A549 (cell line): ENCODE data around the gene HS3ST6. TPM values are rescaled to one million over a fixed set of nuclear protein-coding genes. Genes with fewer than 3 reads are reported as not detected.

Experiments used
- ATAC-seq, 2 experiments: fragments of 200-7000 bp in 1 of 2; fragments of >200 bp in 1 of 2; cut with Nextera tagmentation in 1 of 2; cut with Tn5 transposase in 1 of 2; 3 replicates each; pipeline versions ENCODE4 v1.8.0 to v1.9.1; 2018 to 2020; ENCODE audit warnings: mild to moderate bottlenecking in 1 of 2, moderate library complexity in 1 of 2
- CTCF ChIA-PET: fragments of 300-600 bp; sonication (Branson Sonifier 250); formaldehyde crosslinking; extraction: SDS; loops from one replicate; lab custom pipeline; 2021; ENCODE audit warnings: antibody characterized with exemption, inconsistent platforms; lab: Yijun Ruan, JAX
- POLR2A ChIA-PET: fragments of 350-600 bp; formaldehyde crosslinking; extraction: SDS; loops from one replicate; lab custom pipeline; 2021; ENCODE audit warnings: antibody characterized with exemption, inconsistent platforms; lab: Yijun Ruan, JAX
- DNase-seq, 2 experiments: peaks; one replicate each; pipeline versions ENCODE4 v3.0.0 to v3.0.0-alpha.2; 2011 to 2016; ENCODE audit warnings: low read depth in 1 of 2, low spot score in 1 of 2
- FAIRE-seq: peaks from 2 replicates; lab custom pipeline; 2011; peaks lifted over from hg19 to GRCh38; lab: Jason Lieb, UNC
- H3K27ac ChIP-seq, 2 experiments: fragments of >200 bp; sonication (Bioruptor Twin); formaldehyde crosslinking; 3 replicates each; pipeline ENCODE4 v1.5.1; 2016 to 2017
- H3K4me1 ChIP-seq: fragments of >200 bp; sonication (Bioruptor Twin); formaldehyde crosslinking; 3 replicates; pipeline ENCODE4 v1.6.1; 2016
- H3K4me2 ChIP-seq: fragments of >200 bp; sonication (Bioruptor Twin); formaldehyde crosslinking; 3 replicates; pipeline ENCODE4 v1.6.1; 2016
- H3K4me3 ChIP-seq: fragments of >200 bp; sonication (Bioruptor Twin); formaldehyde crosslinking; 3 replicates; pipeline ENCODE4 v1.5.1; 2016
- H3K9me3 ChIP-seq: fragments of >200 bp; sonication (Bioruptor Twin); formaldehyde crosslinking; 3 replicates; pipeline ENCODE4 v1.6.1; 2016
- CBX8 ChIP-seq: fragments of 200-600 bp; sonication (generic); IDR thresholded peaks from 2 replicates; pipeline ENCODE4 v1.6.1; 2016
- CHD2 ChIP-seq: fragments of 150-350 bp; IDR thresholded peaks from 2 replicates; pipeline ENCODE4 v1.6.1; 2014; ENCODE audit warnings: low read length; ENCODE audit not compliant: partially characterized antibody
- EHMT2 ChIP-seq: fragments of 200-600 bp; sonication (generic); IDR thresholded peaks from 2 replicates; pipeline ENCODE4 v1.6.1; 2016; ENCODE audit warnings: antibody characterized with exemption, low read depth, mild to moderate bottlenecking, moderate library complexity
- HEYL ChIP-seq: fragments of 250-450 bp; sonication (Bioruptor Pico); IDR thresholded peaks from 2 replicates; pipeline ENCODE4 v1.8.0; 2021; ENCODE audit warnings: mild to moderate bottlenecking, moderate library complexity
- HOXB13 ChIP-seq: fragments of 250-450 bp; sonication (Bioruptor Pico); IDR thresholded peaks from 2 replicates; pipeline ENCODE4 v1.5.0; 2020; ENCODE audit warnings: low read depth, mild to moderate bottlenecking, moderate library complexity
- JUN ChIP-seq, 2 experiments: fragments of >200 bp; sonication (Bioruptor Twin); formaldehyde crosslinking; IDR thresholded peaks; 2 replicates in 1 of 2; 3 replicates in 1 of 2; pipeline ENCODE4 v1.6.1; 2016 to 2017
- JUNB ChIP-seq: fragments of >200 bp; sonication (Bioruptor Twin); formaldehyde crosslinking; IDR thresholded peaks from 2 replicates; pipeline ENCODE4 v1.6.1; 2016
- KDM1A ChIP-seq: fragments of 200-600 bp; sonication (generic); IDR thresholded peaks from 2 replicates; pipeline ENCODE4 v1.6.1; 2016; ENCODE audit warnings: low read depth, mild to moderate bottlenecking
- MAFK ChIP-seq: fragments of 450-650 bp; IDR thresholded peaks from 2 replicates; pipeline ENCODE4 v1.6.1; 2014; ENCODE audit not compliant: partially characterized antibody
- NPAS2 ChIP-seq: fragments of 250-450 bp; sonication (Bioruptor Pico); IDR thresholded peaks from 2 replicates; pipeline ENCODE4 v1.8.0; 2022; ENCODE audit warnings: mild to moderate bottlenecking, moderate library complexity, borderline replicate concordance
- RAD21 ChIP-seq, 2 experiments: fragments of >200 bp in 1 of 2; sonication (Bioruptor Twin) in 1 of 2; formaldehyde crosslinking in 1 of 2; IDR thresholded peaks in 1 of 2; conservative IDR thresholded peaks in 1 of 2; 2 replicates in 1 of 2; 3 replicates in 1 of 2; pipeline ENCODE4 v1.6.1; 2012 to 2018; ENCODE audit warnings: inconsistent platforms in 1 of 2
- RCOR1 ChIP-seq: fragments of 150-350 bp; IDR thresholded peaks from 2 replicates; pipeline ENCODE4 v1.6.1; 2014; ENCODE audit warnings: antibody characterized with exemption, low read length, low read depth
- SMC3 ChIP-seq: fragments of >200 bp; sonication (Bioruptor Twin); formaldehyde crosslinking; IDR thresholded peaks from 3 replicates; pipeline ENCODE4 v1.6.1; 2018; ENCODE audit warnings: inconsistent platforms
- WGBS: methylation state at CpG from one replicate; pipeline ENCODE4 v1.1.6; 2017; ENCODE audit errors: missing lambda C conversion rate; 5-methylcytosine and 5-hydroxymethylcytosine counted together
- polyA plus RNA-seq, 4 experiments: library from polyadenylated mRNA; depleted of rRNA in 3 of 4; stranded (reverse); fragments of >200 nt; fragmentation: RNase III in 1 of 4; extraction: RNeasy Plus Mini Kit Qiagen cat#74134 plus additional on column Dnase treatment in 1 of 4; gene quantifications; 2 replicates in 3 of 4; 3 replicates in 1 of 4; pipeline ENCODE4 v1.2.3, GENCODE V29; 2011 to 2017
- TF ChIP-seq, protein P1 (sequence below): fragments of 200-600 bp; sonication (generic); IDR thresholded peaks from 2 replicates; pipeline ENCODE4 v1.6.1; 2016; ENCODE audit warnings: antibody characterized with exemption, mild to moderate bottlenecking, moderate library complexity
- TF ChIP-seq, protein P2 (sequence below): fragments of >200 bp; sonication (Bioruptor Twin); formaldehyde crosslinking; IDR thresholded peaks from 2 replicates; pipeline ENCODE4 v1.6.1; 2016
- TF ChIP-seq, protein P3 (sequence below): fragments of >200 bp; sonication (Bioruptor Twin); formaldehyde crosslinking; IDR thresholded peaks from 3 replicates; pipeline ENCODE4 v1.6.1; 2016
- TF ChIP-seq, protein P4 (sequence below): fragments of 150-350 bp; IDR thresholded peaks from 2 replicates; pipeline ENCODE4 v1.6.1; 2014; ENCODE audit warnings: low read depth, mild to moderate bottlenecking, low read length
- TF ChIP-seq, protein P5 (sequence below): fragments of >200 bp; sonication (Bioruptor Twin); formaldehyde crosslinking; IDR thresholded peaks from 3 replicates; pipeline ENCODE4 v1.5.1; 2016

The HS3ST6 gene
- polyA plus RNA-seq, 2 of the 4 experiments (the other 2 are of a cell fraction): 1.5 to 2.0 TPM

DNA sequence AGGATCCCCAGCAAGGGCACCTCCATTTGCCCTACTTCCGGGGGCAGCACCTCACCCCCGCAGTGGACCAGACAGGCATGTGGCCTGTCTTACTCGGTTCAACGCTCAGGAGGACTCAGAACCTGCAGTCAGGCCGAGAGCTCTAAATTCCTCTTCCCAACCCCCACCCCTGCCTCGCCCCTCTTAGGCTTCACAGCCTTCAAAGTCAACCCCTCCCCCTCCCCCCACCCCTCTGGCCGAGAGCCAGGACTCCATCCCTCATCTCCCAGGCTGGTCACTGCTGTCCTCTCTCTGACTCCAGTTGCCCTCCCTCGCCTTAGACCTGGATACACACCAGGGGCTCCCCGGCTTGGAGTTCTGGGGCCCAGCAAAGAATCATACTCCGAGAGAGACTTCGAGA lies 8.1 kb upstream of the HS3ST6 start (continued):
- TF ChIP-seq, protein P1, sequence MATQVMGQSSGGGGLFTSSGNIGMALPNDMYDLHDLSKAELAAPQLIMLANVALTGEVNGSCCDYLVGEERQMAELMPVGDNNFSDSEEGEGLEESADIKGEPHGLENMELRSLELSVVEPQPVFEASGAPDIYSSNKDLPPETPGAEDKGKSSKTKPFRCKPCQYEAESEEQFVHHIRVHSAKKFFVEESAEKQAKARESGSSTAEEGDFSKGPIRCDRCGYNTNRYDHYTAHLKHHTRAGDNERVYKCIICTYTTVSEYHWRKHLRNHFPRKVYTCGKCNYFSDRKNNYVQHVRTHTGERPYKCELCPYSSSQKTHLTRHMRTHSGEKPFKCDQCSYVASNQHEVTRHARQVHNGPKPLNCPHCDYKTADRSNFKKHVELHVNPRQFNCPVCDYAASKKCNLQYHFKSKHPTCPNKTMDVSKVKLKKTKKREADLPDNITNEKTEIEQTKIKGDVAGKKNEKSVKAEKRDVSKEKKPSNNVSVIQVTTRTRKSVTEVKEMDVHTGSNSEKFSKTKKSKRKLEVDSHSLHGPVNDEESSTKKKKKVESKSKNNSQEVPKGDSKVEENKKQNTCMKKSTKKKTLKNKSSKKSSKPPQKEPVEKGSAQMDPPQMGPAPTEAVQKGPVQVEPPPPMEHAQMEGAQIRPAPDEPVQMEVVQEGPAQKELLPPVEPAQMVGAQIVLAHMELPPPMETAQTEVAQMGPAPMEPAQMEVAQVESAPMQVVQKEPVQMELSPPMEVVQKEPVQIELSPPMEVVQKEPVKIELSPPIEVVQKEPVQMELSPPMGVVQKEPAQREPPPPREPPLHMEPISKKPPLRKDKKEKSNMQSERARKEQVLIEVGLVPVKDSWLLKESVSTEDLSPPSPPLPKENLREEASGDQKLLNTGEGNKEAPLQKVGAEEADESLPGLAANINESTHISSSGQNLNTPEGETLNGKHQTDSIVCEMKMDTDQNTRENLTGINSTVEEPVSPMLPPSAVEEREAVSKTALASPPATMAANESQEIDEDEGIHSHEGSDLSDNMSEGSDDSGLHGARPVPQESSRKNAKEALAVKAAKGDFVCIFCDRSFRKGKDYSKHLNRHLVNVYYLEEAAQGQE: no peak
- TF ChIP-seq, all 56 proteins: peak for 0

DNA sequence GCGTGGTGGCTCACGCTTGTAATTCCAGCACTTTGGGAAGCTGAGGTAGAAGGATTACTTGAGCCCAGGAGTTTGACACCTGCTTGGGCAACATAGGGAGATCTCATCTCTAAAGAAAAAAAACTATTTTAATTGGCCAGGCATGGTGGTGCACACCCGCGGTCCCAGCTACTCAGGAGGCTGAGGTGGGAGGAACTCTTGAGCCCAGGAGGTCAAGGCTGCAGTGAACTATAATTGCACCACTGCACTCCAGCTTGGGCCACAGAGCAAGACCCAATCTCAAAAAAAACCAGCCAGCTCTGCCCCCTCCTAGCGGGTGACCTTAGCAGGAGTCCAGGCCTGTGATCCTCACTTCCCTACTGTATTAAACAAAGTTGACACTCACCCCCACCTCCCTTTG lies 5.9 kb upstream of the HS3ST6 start:
- H3K4me1 ChIP-seq: peaks cover 49% of the 10 kb centered on the region
- 69% methylated on average over 4 of the region's 5 CpGs for WGBS
- TF ChIP-seq, protein P2, sequence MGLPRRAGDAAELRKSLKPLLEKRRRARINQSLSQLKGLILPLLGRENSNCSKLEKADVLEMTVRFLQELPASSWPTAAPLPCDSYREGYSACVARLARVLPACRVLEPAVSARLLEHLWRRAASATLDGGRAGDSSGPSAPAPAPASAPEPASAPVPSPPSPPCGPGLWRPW: no peak
- TF ChIP-seq JUNB (no peak), HEYL (CRISPR knock-in tag) (no peak), CHD2 (no peak), RAD21 (conservative IDR thresholded peaks at IDR 0.05 in 1 of 2, IDR thresholded peaks at IDR 0.05 in 1 of 2) (no peak), JUN (IDR thresholded peaks at IDR 0.05) (no peak), CBX8 (no peak), EHMT2 (no peak), RCOR1 (no peak)
- TF ChIP-seq, protein P3, sequence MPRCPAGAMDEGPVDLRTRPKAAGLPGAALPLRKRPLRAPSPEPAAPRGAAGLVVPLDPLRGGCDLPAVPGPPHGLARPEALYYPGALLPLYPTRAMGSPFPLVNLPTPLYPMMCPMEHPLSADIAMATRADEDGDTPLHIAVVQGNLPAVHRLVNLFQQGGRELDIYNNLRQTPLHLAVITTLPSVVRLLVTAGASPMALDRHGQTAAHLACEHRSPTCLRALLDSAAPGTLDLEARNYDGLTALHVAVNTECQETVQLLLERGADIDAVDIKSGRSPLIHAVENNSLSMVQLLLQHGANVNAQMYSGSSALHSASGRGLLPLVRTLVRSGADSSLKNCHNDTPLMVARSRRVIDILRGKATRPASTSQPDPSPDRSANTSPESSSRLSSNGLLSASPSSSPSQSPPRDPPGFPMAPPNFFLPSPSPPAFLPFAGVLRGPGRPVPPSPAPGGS: no peak
- TF ChIP-seq, protein P4, sequence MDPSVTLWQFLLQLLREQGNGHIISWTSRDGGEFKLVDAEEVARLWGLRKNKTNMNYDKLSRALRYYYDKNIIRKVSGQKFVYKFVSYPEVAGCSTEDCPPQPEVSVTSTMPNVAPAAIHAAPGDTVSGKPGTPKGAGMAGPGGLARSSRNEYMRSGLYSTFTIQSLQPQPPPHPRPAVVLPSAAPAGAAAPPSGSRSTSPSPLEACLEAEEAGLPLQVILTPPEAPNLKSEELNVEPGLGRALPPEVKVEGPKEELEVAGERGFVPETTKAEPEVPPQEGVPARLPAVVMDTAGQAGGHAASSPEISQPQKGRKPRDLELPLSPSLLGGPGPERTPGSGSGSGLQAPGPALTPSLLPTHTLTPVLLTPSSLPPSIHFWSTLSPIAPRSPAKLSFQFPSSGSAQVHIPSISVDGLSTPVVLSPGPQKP: no peak
- POLR2A ChIA-PET: interaction anchor here (1.6 kb wide), 1 partner anchor 97 kb away, joined by 4 read pairs; the partner anchor contains the start of genes FAHD1 and HAGH
- FAIRE-seq (no peak), ATAC-seq (no peak; a peak in 1 of 6 replicates), DNase-seq (no peak)
- H3K4me2 ChIP-seq: peak overlapping the region; percentile 70
- CTCF ChIA-PET: interaction anchor here (0.8 to 2.4 kb wide), 17 partner anchors 9 to 80 kb away, joined by 3 to 15 read pairs (median 5); partner anchors contain the start of genes MEIOB and MSRB1
- no peak overlapping the region for H3K4me3 ChIP-seq
- H3K9me3 ChIP-seq: no peaks in the 10 kb centered on the region
- peak overlapping the region; percentile 76 to 88 for H3K27ac ChIP-seq

DNA sequence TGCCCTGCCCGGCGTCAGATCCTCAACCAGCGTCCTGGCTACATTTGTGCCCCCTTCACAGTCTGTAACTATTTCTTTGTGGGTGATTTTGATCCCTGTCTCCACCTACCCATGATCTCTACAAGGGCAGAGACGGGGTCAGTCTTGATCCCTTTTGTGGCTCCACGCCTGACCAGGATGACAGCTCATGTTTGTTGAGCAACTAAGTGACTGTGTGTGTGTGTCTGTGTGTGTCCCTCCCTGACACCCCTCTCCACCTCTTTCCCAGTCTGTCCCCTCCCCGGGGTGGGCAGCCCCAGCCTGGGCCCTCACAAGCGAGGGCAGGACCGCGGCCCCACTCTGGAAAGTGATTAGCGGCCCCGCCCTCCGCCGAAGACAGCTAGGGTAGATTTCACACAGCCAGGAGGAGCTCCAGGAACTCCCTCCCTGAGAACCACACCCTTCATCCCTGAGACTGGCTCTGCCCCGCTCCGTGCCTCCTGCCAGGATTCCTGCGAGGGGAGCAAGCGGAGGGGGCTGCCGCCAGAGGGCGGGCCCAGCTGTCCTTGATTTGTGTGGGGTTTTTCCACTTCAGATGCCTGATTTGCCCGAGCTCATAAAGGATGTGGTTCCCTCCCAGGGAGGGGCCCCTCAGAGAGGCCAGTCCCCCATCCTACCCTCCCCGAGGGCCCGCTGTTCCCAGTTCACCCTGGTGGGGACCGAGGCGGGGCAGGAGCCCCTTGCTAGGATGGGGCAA lies 5.3 kb upstream of the HS3ST6 start:
- 19% methylated on average over 21 of the region's 24 CpGs for WGBS
- TF ChIP-seq SMC3: peak; percentile 35; the same call in 2 of the 3 replicates
- TF ChIP-seq KDM1A: no peak
- TF ChIP-seq HOXB13 (CRISPR knock-in tag): no peak
- TF ChIP-seq MAFK: no peak
- TF ChIP-seq NPAS2 (CRISPR knock-in tag): no peak
- TF ChIP-seq, protein P5, sequence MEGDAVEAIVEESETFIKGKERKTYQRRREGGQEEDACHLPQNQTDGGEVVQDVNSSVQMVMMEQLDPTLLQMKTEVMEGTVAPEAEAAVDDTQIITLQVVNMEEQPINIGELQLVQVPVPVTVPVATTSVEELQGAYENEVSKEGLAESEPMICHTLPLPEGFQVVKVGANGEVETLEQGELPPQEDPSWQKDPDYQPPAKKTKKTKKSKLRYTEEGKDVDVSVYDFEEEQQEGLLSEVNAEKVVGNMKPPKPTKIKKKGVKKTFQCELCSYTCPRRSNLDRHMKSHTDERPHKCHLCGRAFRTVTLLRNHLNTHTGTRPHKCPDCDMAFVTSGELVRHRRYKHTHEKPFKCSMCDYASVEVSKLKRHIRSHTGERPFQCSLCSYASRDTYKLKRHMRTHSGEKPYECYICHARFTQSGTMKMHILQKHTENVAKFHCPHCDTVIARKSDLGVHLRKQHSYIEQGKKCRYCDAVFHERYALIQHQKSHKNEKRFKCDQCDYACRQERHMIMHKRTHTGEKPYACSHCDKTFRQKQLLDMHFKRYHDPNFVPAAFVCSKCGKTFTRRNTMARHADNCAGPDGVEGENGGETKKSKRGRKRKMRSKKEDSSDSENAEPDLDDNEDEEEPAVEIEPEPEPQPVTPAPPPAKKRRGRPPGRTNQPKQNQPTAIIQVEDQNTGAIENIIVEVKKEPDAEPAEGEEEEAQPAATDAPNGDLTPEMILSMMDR: peak; percentile 45
- TF ChIP-seq RAD21 (conservative IDR thresholded peaks at IDR 0.05 in 1 of 2, IDR thresholded peaks at IDR 0.05 in 1 of 2): peak; percentile 14 to 26; a peak in 1 of 5 replicates
- POLR2A ChIA-PET: interaction anchor here (1.6 kb wide), 1 partner anchor 97 kb away, joined by 4 read pairs; the partner anchor contains the start of genes FAHD1 and HAGH
- CTCF ChIA-PET: interaction anchor here (0.5 to 2.4 kb wide), 22 partner anchors 8 to 141 kb away, joined by 3 to 15 read pairs (median 4); partner anchors contain the start of genes MEIOB, MSRB1, NUBP2 and SPSB3
- peak overlapping the region; percentile 70 for H3K4me2 ChIP-seq
- H3K4me3 ChIP-seq: no peak overlapping the region
- DNase-seq (peak; percentile 72 to 88), ATAC-seq (peak; percentile 75 to 90), FAIRE-seq (no peak)
- peak overlapping the region; percentile 76 to 88 for H3K27ac ChIP-seq
- peaks cover 48% of the 10 kb centered on the region for H3K4me1 ChIP-seq
- no peaks in the 10 kb centered on the region for H3K9me3 ChIP-seq
